K562 (cell line): Measurements from ENCODE around the gene PMP22. TPM values are rescaled to one million over a fixed set of nuclear protein-coding genes. Genes with fewer than 3 reads are reported as not detected.

Experiments
- ATAC-seq: fragments of 200-7000 bp; cut with Tn5 transposase; 3 replicates; pipeline ENCODE4 v1.9.1; 2020; ENCODE audit warnings: moderate library complexity
- BruUV-seq: library from RNA; stranded (reverse); fragments of 400-500 nt; replicated peaks from 2 replicates; lab custom pipeline; 2021; lab: Mats Ljungman, UMichigan
- CTCF ChIA-PET: fragments of 300-600 bp; formaldehyde crosslinking; extraction: SDS; loops from one replicate; lab custom pipeline; 2021; ENCODE audit warnings: low intra/inter-chr PET ratio; lab: Yijun Ruan, JAX
- POLR2A ChIA-PET: fragments of 300-600, 350-650 bp; sonication (Branson Sonifier 250); formaldehyde crosslinking; extraction: SDS; loops from one replicate; lab custom pipeline; 2021; ENCODE audit warnings: antibody characterized with exemption, inconsistent platforms; lab: Yijun Ruan, JAX
- DNase-seq, 4 experiments: peaks; one replicate each; pipeline versions ENCODE4 v3.0.0 to v3.0.0-alpha.2; 2011 to 2018; ENCODE audit warnings: low spot score in 3 of 4, mixed read lengths in 3 of 4; ENCODE audit errors: extremely low read depth in 1 of 4
- FAIRE-seq: peaks from 2 replicates; lab custom pipeline; 2011; peaks lifted over from hg19 to GRCh38; lab: Jason Lieb, UNC
- H2AFZ ChIP-seq: 2 replicates; pipeline ENCODE4 v1.6.0; 2011; ENCODE audit warnings: low read depth, low read length, control low read depth, inconsistent platforms
- H3K27ac ChIP-seq: fragments of 200-600 bp; 3 replicates; pipeline ENCODE4 v1.8.0; 2011; ENCODE audit warnings: low read depth, mild to moderate bottlenecking, control low read depth, inconsistent platforms, low read length, moderate library complexity, mixed read lengths; ENCODE audit errors: extremely low read depth
- H3K27me3 ChIP-seq, 2 experiments: fragments of 300-600 bp in 1 of 2; 2 replicates in 1 of 2; 3 replicates in 1 of 2; pipeline versions ENCODE4 v1.6.0 to v1.8.0; 2011; ENCODE audit warnings: inconsistent platforms in 2 of 2, low read length in 2 of 2, mild to moderate bottlenecking in 1 of 2, mixed read lengths in 1 of 2, moderate library complexity in 1 of 2; ENCODE audit not compliant: control insufficient read depth in 2 of 2, insufficient read depth in 2 of 2
- H3K36me3 ChIP-seq: fragments of 300-600 bp; 3 replicates; pipeline ENCODE4 v1.8.0; 2011; ENCODE audit warnings: mild to moderate bottlenecking, low read length, inconsistent platforms; ENCODE audit not compliant: control insufficient read depth, insufficient read depth
- H3K4me1 ChIP-seq, 2 experiments: fragments of 200-600 bp in 1 of 2; replicated peaks in 1 of 2; 2 replicates in 1 of 2; 3 replicates in 1 of 2; pipeline versions ENCODE4 v1.5.1 to v1.8.0; 2011; ENCODE audit warnings: inconsistent platforms in 2 of 2, low read length in 2 of 2, mild to moderate bottlenecking in 1 of 2, mixed read lengths in 1 of 2, moderate library complexity in 1 of 2; ENCODE audit not compliant: control insufficient read depth in 2 of 2, insufficient read depth in 2 of 2
- H3K4me2 ChIP-seq: 2 replicates; pipeline ENCODE4 v1.6.1; 2011; ENCODE audit warnings: low read length, control low read depth, inconsistent platforms, mixed read lengths; ENCODE audit not compliant: insufficient read depth
- H3K4me3 ChIP-seq: fragments of 200-600 bp; sonication (generic), shearing (Covaris generic); 2 replicates; pipeline ENCODE4 v1.5.1; 2016; ENCODE audit warnings: control low read depth, inconsistent platforms
- H3K79me2 ChIP-seq: fragments of 200-600 bp; 3 replicates; pipeline ENCODE4 v1.8.0; 2011; ENCODE audit warnings: low read length, inconsistent platforms; ENCODE audit not compliant: control insufficient read depth, insufficient read depth
- H3K9ac ChIP-seq, 2 experiments: 2 replicates each; pipeline versions ENCODE4 v1.6.0 to v1.6.1; 2011; ENCODE audit warnings: low read depth in 2 of 2, low read length in 2 of 2, control low read depth in 1 of 2, inconsistent platforms in 1 of 2, mild to moderate bottlenecking in 1 of 2, mixed read lengths in 1 of 2; ENCODE audit not compliant: insufficient read depth in 1 of 2
- H3K9me1 ChIP-seq: one replicate; pipeline ENCODE4 v1.6.0; 2011; ENCODE audit warnings: inconsistent platforms, mild to moderate bottlenecking, low read length, moderate library complexity; ENCODE audit not compliant: control insufficient read depth, insufficient read depth
- H3K9me3 ChIP-seq: replicated peaks from 2 replicates; pipeline ENCODE4 v1.5.1; 2011; ENCODE audit warnings: low read depth, low read length, inconsistent platforms; ENCODE audit not compliant: control insufficient read depth, insufficient read depth
- H4K20me1 ChIP-seq: replicated peaks from 2 replicates; pipeline ENCODE4 v1.6.1; 2011; ENCODE audit warnings: low read length, inconsistent platforms, mixed read lengths; ENCODE audit not compliant: control insufficient read depth, insufficient read depth
- CAMTA2 ChIP-seq: fragments of 250-450 bp; sonication (Bioruptor Pico); conservative IDR thresholded peaks from 2 replicates; pipeline ENCODE4 v1.5.1; 2022
- ESRRA ChIP-seq: fragments of 450-650 bp; IDR thresholded peaks from 2 replicates; pipeline ENCODE4 v1.6.1; 2014; ENCODE audit warnings: low read depth, mild to moderate bottlenecking, moderate library complexity, borderline replicate concordance
- ETV6 ChIP-seq, 3 experiments: fragments of 150-350 bp in 1 of 3; sonication (generic) in 1 of 3; formaldehyde crosslinking in 1 of 3; IDR thresholded peaks; 2 replicates each; pipeline versions ENCODE4 v1.6.1 to v1.8.0; 2014 to 2022; ENCODE audit warnings: borderline replicate concordance in 2 of 3, low read depth in 2 of 3, antibody characterized with exemption in 1 of 3, low read length in 1 of 3, mild to moderate bottlenecking in 1 of 3, missing genetic modification reagents in 1 of 3
- FOSL1 ChIP-seq: fragments of 200-800 bp; sonication (Bioruptor generic); conservative IDR thresholded peaks from 2 replicates; pipeline ENCODE4 v1.6.1; 2016; ENCODE audit warnings: missing genetic modification characterization, missing compliant biosample characterization
- HMBOX1 ChIP-seq: sonication (generic); IDR thresholded peaks from 2 replicates; pipeline ENCODE4 v1.6.1; 2016
- MEIS2 ChIP-seq: fragments of 450-650 bp; IDR thresholded peaks from 2 replicates; pipeline ENCODE4 v1.6.1; 2014; ENCODE audit warnings: mild to moderate bottlenecking; ENCODE audit not compliant: partially characterized antibody
- NR2C2 ChIP-seq, 2 experiments: fragments of 200-800 bp in 1 of 2; sonication (Bioruptor generic) in 1 of 2; sonication (generic) in 1 of 2; formaldehyde crosslinking in 1 of 2; IDR thresholded peaks; 2 replicates each; pipeline versions ENCODE4 v1.6.1 to v1.8.0; 2016 to 2022; ENCODE audit warnings: mild to moderate bottlenecking in 1 of 2, missing compliant biosample characterization in 1 of 2, missing genetic modification characterization in 1 of 2, missing genetic modification reagents in 1 of 2
- SPI1 ChIP-seq: IDR thresholded peaks from 2 replicates; pipeline ENCODE4 v1.6.1; 2011; ENCODE audit warnings: low read depth, low read length, control low read depth, borderline replicate concordance
- ZNF277 ChIP-seq: fragments of 250-450 bp; sonication (Bioruptor Pico); IDR thresholded peaks from 2 replicates; pipeline ENCODE4 v1.8.0; 2022; ENCODE audit warnings: inconsistent platforms, mild to moderate bottlenecking, moderate library complexity, borderline replicate concordance
- whole genome bisulfite sequencing: fragments of 100-300 bp; shearing (Covaris generic); methylation state at CpG from one replicate; pipeline ENCODE4 v1.1.6; 2016; ENCODE audit warnings: low coverage, mixed read lengths; ENCODE audit not compliant: insufficient coverage; ENCODE audit errors: missing lambda C conversion rate; 5-methylcytosine and 5-hydroxymethylcytosine counted together
- in situ Hi-C: fragments of 300-500 bp; cut with MboI; formaldehyde crosslinking; loops from 4 replicates; pipeline ENCODE4 v1.15.0; 2018; ENCODE audit warnings: inconsistent platforms, mixed read lengths
- intact Hi-C: fragments of 100-400 bp; cut with micrococcal nuclease; formaldehyde crosslinking; loops from 2 replicates; pipeline ENCODE4 v1.14.2; 2022
- polyA plus RNA-seq, 8 experiments: library from polyadenylated mRNA; depleted of rRNA in 4 of 8; stranded (reverse) in 5 of 8; unstranded in 3 of 8; fragments of >200 nt; fragmentation: Nextera tagmentation in 2 of 8; fragmentation: Illumina TruSeq in 1 of 8; extraction: Ambion mirVana in 2 of 8; extraction: Trizol in 1 of 8; gene quantifications; 2 replicates each; pipeline versions ENCODE4 v1.2.1 to v1.2.3, GENCODE V29; 2011 to 2014; ENCODE audit warnings: inconsistent platforms in 1 of 8, missing spikeins in 1 of 8
- total RNA-seq, 7 experiments: library from RNA; depleted of rRNA in 6 of 7; stranded (reverse); fragments of >200 nt in 6 of 7; fragmentation: Illumina TruSeq in 2 of 7; extraction: Trizol in 2 of 7; gene quantifications; 2 replicates each; pipeline versions ENCODE4 v1.2.1 to v1.2.3, GENCODE V29; 2011 to 2021; ENCODE audit warnings: low replicate concordance in 1 of 7

PMP22 gene
- total and polyA plus RNA-seq, 9 of the 15 experiments (the other 6 are each of a cell fraction or from before 2014, with no cell fraction given) = 12.6 to 62.3 (median 25.8) TPM

- Histone ChIP-seq H3K27me3 (no peaks in the 10 kb centered on the region), H2AFZ (no peak overlapping the region), H4K20me1 (no peaks in the 10 kb centered on the region), H3K4me1 (peaks cover 12 to 73% of the 10 kb centered on the region in 2 experiments; a peak in 4 of 5 replicates), H3K9me3 (no peaks in the 10 kb centered on the region), H3K36me3 (peaks cover 16% of the 10 kb centered on the region; the same call in 2 of the 3 replicates), H3K79me2 (peaks cover 5% of the 10 kb centered on the region; the same call in 2 of the 3 replicates), H3K9ac (no peak overlapping the region), H3K4me2 (no peak overlapping the region), H3K27ac (peak overlapping the region; percentile 34; the same call in 1 of the 3 replicates), H3K4me3 (no peak overlapping the region), H3K9me1 (no peaks in the 10 kb centered on the region)
- CTCF ChIA-PET = no interaction called here
- POLR2A ChIA-PET = interaction anchor here (0.6 kb wide), 1 partner anchor 40 kb away, joined by 3 read pairs; no protein-coding TSS in a partner anchor
- no peak for DNase-seq
- no peak for FAIRE-seq
- ATAC-seq = no peak
- intact Hi-C loops (loop anchor here (10.0 kb wide), 1 partner anchor 257 kb away; no protein-coding TSS in a partner anchor), in situ Hi-C loops (no loop called here)
- 14% methylated on average over 2 of the region's 2 CpGs for WGBS
- no TSS peak for BruUV-seq
- no peak for TF ChIP-seq NR2C2 (CRISPR knock-in tag; IDR thresholded peaks at IDR 0.05)
- 0 out of 2 replicates have a peak, but pooled peaks have one; percentile 13 for TF ChIP-seq NR2C2 (tag; IDR thresholded peaks at IDR 0.05)
- peak; percentile 32 for TF ChIP-seq MEIS2
- TF ChIP-seq ZNF277 (CRISPR knock-in tag) = no peak
- peak; percentile 90 for TF ChIP-seq ESRRA
- peak in 1 of 2 experiments; percentile 32; a peak in 1 of 4 replicates for TF ChIP-seq ETV6 (IDR thresholded peaks at IDR 0.05; ENCODE audit: borderline replicate concordance in 1 of 2, low read depth in 2 of 2, low read length in 1 of 2)
- TF ChIP-seq ETV6 (CRISPR knock-in tag; IDR thresholded peaks at IDR 0.05; ENCODE audit: borderline replicate concordance) = no peak
- no peak for TF ChIP-seq CAMTA2 (CRISPR knock-in tag)
- peak; percentile 19; the same call in 1 of the 2 replicates for TF ChIP-seq FOSL1 (tag)
- TF ChIP-seq SPI1 = peak; percentile 79; the same call in 1 of the 2 replicates
- TF ChIP-seq HMBOX1 = 0 out of 2 replicates have a peak, but pooled peaks have one; percentile 18
- TF ChIP-seq, all 486 proteins: peak for 7
These were observed 27.1 kb downstream of the PMP22 start for GRCh38 chr17:15238057-15238456.
